IgD-negative memory B cell (primary cell): ENCODE results near the gene NHSL1. TPM values are rescaled to one million over a fixed set of nuclear protein-coding genes. Genes with fewer than 3 reads are reported as not detected.

ENCODE experiments used
- H3K27ac Mint-ChIP-seq, 3 donors: one replicate each; pipeline ENCODE4 v1.8.0; 2020 to 2022; ENCODE audit warnings: mild to moderate bottlenecking in 3 of 3, mixed read lengths in 3 of 3, moderate library complexity in 1 of 3
- H3K27me3 Mint-ChIP-seq: one replicate; pipeline ENCODE4 v1.8.0; 2021; ENCODE audit warnings: mixed read lengths
- H3K36me3 Mint-ChIP-seq: one replicate; pipeline ENCODE4 v1.8.0; 2020; ENCODE audit warnings: mild to moderate bottlenecking, mixed read lengths
- H3K4me1 Mint-ChIP-seq, 3 donors: one replicate each; pipeline ENCODE4 v1.8.0; 2020 to 2022; ENCODE audit warnings: mixed read lengths in 3 of 3, mild to moderate bottlenecking in 1 of 3
- H3K4me3 Mint-ChIP-seq, 4 donors: one replicate each; pipeline ENCODE4 v1.8.0; 2020 to 2022; ENCODE audit warnings: mild to moderate bottlenecking in 4 of 4, mixed read lengths in 4 of 4, moderate library complexity in 3 of 4
- H3K9me3 Mint-ChIP-seq, 3 donors: one replicate each; pipeline ENCODE4 v1.8.0; 2020 to 2021; ENCODE audit warnings: mixed read lengths in 3 of 3, mild to moderate bottlenecking in 1 of 3
- polyA plus RNA-seq: library from polyadenylated mRNA; unstranded; fragments of 300-500 nt; fragmentation: Illumina TruSeq; gene quantifications from one replicate; pipeline ENCODE4 v1.2.3, GENCODE V29; 2021

The NHSL1 gene
- polyA plus RNA-seq = not detected

GRCh38 chr6:138499303-138500018 lies at the start of gene NHSL1:
Gene NHSL1, minus strand, starts transcription at chr6:138499494. Its CDS starts 204 bp downstream, at chr6:138499290.
- H3K4me3 Mint-ChIP-seq = peak within 1 kb of the TSS in 3 of 4 donors; percentile 3 to 79 (median 51)
- peaks cover 7 to 13% (median 13%) of the 10 kb centered on the region in 3 donors for H3K4me1 Mint-ChIP-seq
- no peak within 1 kb of the TSS for H3K27ac Mint-ChIP-seq
- H3K27me3 Mint-ChIP-seq = peaks cover 43% of the 10 kb centered on the region
- no peaks in the 10 kb centered on the region for H3K9me3 Mint-ChIP-seq
- no peaks in the 10 kb centered on the region for H3K36me3 Mint-ChIP-seq

- H3K4me3 Mint-ChIP-seq = no peak overlapping the region
- H3K27ac Mint-ChIP-seq = no peak overlapping the region
- H3K9me3 Mint-ChIP-seq = no peaks in the 10 kb centered on the region
- H3K36me3 Mint-ChIP-seq = no peaks in the 10 kb centered on the region
- H3K4me1 Mint-ChIP-seq = no peaks in the 10 kb centered on the region
- H3K27me3 Mint-ChIP-seq = peaks cover 8% of the 10 kb centered on the region
Observed at GRCh38 chr6:138546733-138547185, 47.5 kb upstream of the NHSL1 start.

- Mint-ChIP-seq H3K27ac (peak overlapping the region in 1 of 3 donors; percentile 27), H3K4me3 (no peak overlapping the region)
Observed at GRCh38 chr6:138545621-138545980, 46.3 kb upstream of the NHSL1 start.

GRCh38 chr6:138544501-138544900 lies 45.2 kb upstream of the NHSL1 start:
- Mint-ChIP-seq H3K27me3 (peaks cover 11% of the 10 kb centered on the region), H3K4me1 (no peaks in the 10 kb centered on the region), H3K36me3 (no peaks in the 10 kb centered on the region), H3K27ac (no peak overlapping the region), H3K4me3 (no peak overlapping the region), H3K9me3 (no peaks in the 10 kb centered on the region)

More at GRCh38 chr6:138545621-138545980, 46.3 kb upstream of the NHSL1 start:
- Mint-ChIP-seq H3K27me3 (peaks cover 9% of the 10 kb centered on the region), H3K4me1 (no peaks in the 10 kb centered on the region), H3K9me3 (no peaks in the 10 kb centered on the region), H3K36me3 (no peaks in the 10 kb centered on the region)

GRCh38 chr6:138543657-138544056 lies 44.4 kb upstream of the NHSL1 start:
- H3K4me1 Mint-ChIP-seq = no peaks in the 10 kb centered on the region
- peaks cover 11% of the 10 kb centered on the region for H3K27me3 Mint-ChIP-seq

GRCh38 chr6:138541823-138542481 lies 42.7 kb upstream of the NHSL1 start:
- no peaks in the 10 kb centered on the region for H3K9me3 Mint-ChIP-seq
- no peak overlapping the region for H3K4me3 Mint-ChIP-seq
- H3K27ac Mint-ChIP-seq = no peak overlapping the region
- H3K4me1 Mint-ChIP-seq = no peaks in the 10 kb centered on the region
- peaks cover 12% of the 10 kb centered on the region for H3K27me3 Mint-ChIP-seq
- H3K36me3 Mint-ChIP-seq = no peaks in the 10 kb centered on the region

More at GRCh38 chr6:138543657-138544056, 44.4 kb upstream of the NHSL1 start:
- no peak overlapping the region for H3K27ac Mint-ChIP-seq
- no peaks in the 10 kb centered on the region for H3K36me3 Mint-ChIP-seq
- no peak overlapping the region for H3K4me3 Mint-ChIP-seq
- H3K9me3 Mint-ChIP-seq = no peaks in the 10 kb centered on the region

GRCh38 chr6:138540468-138540867 lies 41.2 kb upstream of the NHSL1 start:
- H3K9me3 Mint-ChIP-seq = peaks cover 0 to 2% (median 0%) of the 10 kb centered on the region in 3 donors
- no peaks in the 10 kb centered on the region for H3K36me3 Mint-ChIP-seq
- H3K4me1 Mint-ChIP-seq = no peaks in the 10 kb centered on the region
- no peak overlapping the region for H3K27ac Mint-ChIP-seq
- H3K4me3 Mint-ChIP-seq = no peak overlapping the region
- H3K27me3 Mint-ChIP-seq = peaks cover 12% of the 10 kb centered on the region

- Mint-ChIP-seq H3K27ac (no peak overlapping the region), H3K27me3 (peaks cover 14% of the 10 kb centered on the region), H3K9me3 (peaks cover 0 to 2% (median 0%) of the 10 kb centered on the region in 3 donors), H3K36me3 (no peaks in the 10 kb centered on the region), H3K4me1 (no peaks in the 10 kb centered on the region), H3K4me3 (no peak overlapping the region)
Observed at GRCh38 chr6:138539876-138540275, 40.6 kb upstream of the NHSL1 start.

- Mint-ChIP-seq H3K27me3 (peaks cover 19% of the 10 kb centered on the region), H3K4me3 (no peak overlapping the region), H3K27ac (no peak overlapping the region), H3K9me3 (peaks cover 0 to 2% (median 0%) of the 10 kb centered on the region in 3 donors), H3K4me1 (no peaks in the 10 kb centered on the region), H3K36me3 (no peaks in the 10 kb centered on the region)
Observed at GRCh38 chr6:138538390-138539031, 39.2 kb upstream of the NHSL1 start.

GRCh38 chr6:138537106-138537505 lies 37.8 kb upstream of the NHSL1 start:
- Mint-ChIP-seq H3K4me3 (no peak overlapping the region), H3K27me3 (peaks cover 22% of the 10 kb centered on the region), H3K4me1 (no peaks in the 10 kb centered on the region), H3K27ac (no peak overlapping the region), H3K36me3 (no peaks in the 10 kb centered on the region), H3K9me3 (peaks cover 0 to 2% (median 0%) of the 10 kb centered on the region in 3 donors)

GRCh38 chr6:138535728-138536455 lies 36.6 kb upstream of the NHSL1 start:
- Mint-ChIP-seq H3K9me3 (peaks cover 0 to 2% (median 0%) of the 10 kb centered on the region in 3 donors), H3K4me1 (no peaks in the 10 kb centered on the region), H3K4me3 (no peak overlapping the region), H3K27me3 (peaks cover 22% of the 10 kb centered on the region), H3K27ac (no peak overlapping the region), H3K36me3 (no peaks in the 10 kb centered on the region)

GRCh38 chr6:138533667-138534066 lies 34.4 kb upstream of the NHSL1 start:
- Mint-ChIP-seq H3K36me3 (no peaks in the 10 kb centered on the region), H3K9me3 (peaks cover 0 to 3% (median 2%) of the 10 kb centered on the region in 3 donors), H3K4me1 (no peaks in the 10 kb centered on the region), H3K27me3 (peaks cover 25% of the 10 kb centered on the region), H3K4me3 (no peak overlapping the region), H3K27ac (no peak overlapping the region)

GRCh38 chr6:138531387-138531786 lies 32.1 kb upstream of the NHSL1 start:
- Mint-ChIP-seq H3K4me1 (no peaks in the 10 kb centered on the region), H3K36me3 (no peaks in the 10 kb centered on the region), H3K27me3 (peaks cover 29% of the 10 kb centered on the region), H3K27ac (peak overlapping the region in 1 of 3 donors; percentile 49), H3K9me3 (peaks cover 0 to 3% (median 0%) of the 10 kb centered on the region in 3 donors), H3K4me3 (no peak overlapping the region)

- Mint-ChIP-seq H3K27me3 (peaks cover 19% of the 10 kb centered on the region), H3K36me3 (no peaks in the 10 kb centered on the region), H3K4me1 (no peaks in the 10 kb centered on the region), H3K9me3 (peaks cover 0 to 3% (median 0%) of the 10 kb centered on the region in 3 donors), H3K27ac (no peak overlapping the region), H3K4me3 (no peak overlapping the region)
Observed at GRCh38 chr6:138529478-138529877, 30.2 kb upstream of the NHSL1 start.

GRCh38 chr6:138528956-138529355 lies 29.7 kb upstream of the NHSL1 start:
- H3K27me3 Mint-ChIP-seq = peaks cover 15% of the 10 kb centered on the region

More at GRCh38 chr6:138528956-138529355, 29.7 kb upstream of the NHSL1 start:
- no peak overlapping the region for H3K4me3 Mint-ChIP-seq
- peaks cover 0 to 3% (median 0%) of the 10 kb centered on the region in 3 donors for H3K9me3 Mint-ChIP-seq
- H3K36me3 Mint-ChIP-seq = no peaks in the 10 kb centered on the region
- no peak overlapping the region for H3K27ac Mint-ChIP-seq
- H3K4me1 Mint-ChIP-seq = no peaks in the 10 kb centered on the region
